Measurements from ENCODE around the gene MEIOSIN.

Gene MEIOSIN

DNA sequence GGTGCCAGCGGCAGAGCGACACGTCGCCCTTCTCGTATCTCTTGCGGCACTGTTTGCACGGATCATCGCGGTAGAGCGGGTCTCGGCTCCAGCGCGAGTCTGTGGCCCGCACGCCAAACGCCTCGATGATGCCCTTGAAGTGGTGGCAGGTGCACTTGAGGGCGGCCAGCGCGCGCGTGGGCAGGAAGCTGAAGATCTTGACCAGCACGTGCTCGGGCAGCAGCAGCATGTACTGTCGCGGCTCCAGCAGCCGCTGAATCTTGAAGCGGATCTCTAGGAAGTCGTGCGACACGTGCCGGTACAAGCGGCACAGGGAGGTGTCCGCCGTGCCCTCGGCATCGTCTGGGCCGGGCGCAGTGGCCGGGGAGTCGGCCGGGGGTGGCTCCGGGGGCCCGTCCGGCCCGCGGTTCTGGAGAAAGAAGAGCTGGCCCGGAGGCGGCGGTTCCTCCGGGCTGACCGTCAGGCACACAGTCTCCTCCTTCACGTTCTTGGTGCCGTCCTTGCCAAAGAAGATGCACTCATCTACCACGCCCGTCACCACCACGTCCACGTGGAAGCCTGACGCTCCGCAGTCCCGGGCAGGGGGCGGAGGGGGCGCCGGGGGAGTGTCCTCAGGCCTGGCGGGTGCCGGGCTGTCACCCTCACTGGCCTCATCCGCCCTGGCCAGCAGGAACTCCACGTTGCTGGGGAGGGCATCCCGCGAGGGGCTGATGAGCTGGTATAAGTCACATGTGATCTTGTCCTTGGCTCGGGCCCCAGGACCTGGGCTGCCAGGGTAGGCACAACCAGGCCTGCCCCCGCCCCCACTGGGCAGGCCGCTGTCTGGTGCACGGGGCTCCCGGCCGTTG, 21.2 kb upstream of the MEIOSIN start:
- peaks cover 37% of the 10 kb centered on the region for H3K4me1 ChIP-seq (ENCODE audit: control insufficient read depth, low read length)
- no peaks in the 10 kb centered on the region for H4K20me1 ChIP-seq (ENCODE audit: control insufficient read depth, insufficient read depth, low read depth, low read length)
- no peak overlapping the region for H3K4me2 ChIP-seq (ENCODE audit: low read length)
- TF ChIP-seq EZH2phosphoT487 (IDR thresholded peaks at IDR 0.05; ENCODE audit: borderline replicate concordance, low read length): no peak
- TF ChIP-seq, protein P1, sequence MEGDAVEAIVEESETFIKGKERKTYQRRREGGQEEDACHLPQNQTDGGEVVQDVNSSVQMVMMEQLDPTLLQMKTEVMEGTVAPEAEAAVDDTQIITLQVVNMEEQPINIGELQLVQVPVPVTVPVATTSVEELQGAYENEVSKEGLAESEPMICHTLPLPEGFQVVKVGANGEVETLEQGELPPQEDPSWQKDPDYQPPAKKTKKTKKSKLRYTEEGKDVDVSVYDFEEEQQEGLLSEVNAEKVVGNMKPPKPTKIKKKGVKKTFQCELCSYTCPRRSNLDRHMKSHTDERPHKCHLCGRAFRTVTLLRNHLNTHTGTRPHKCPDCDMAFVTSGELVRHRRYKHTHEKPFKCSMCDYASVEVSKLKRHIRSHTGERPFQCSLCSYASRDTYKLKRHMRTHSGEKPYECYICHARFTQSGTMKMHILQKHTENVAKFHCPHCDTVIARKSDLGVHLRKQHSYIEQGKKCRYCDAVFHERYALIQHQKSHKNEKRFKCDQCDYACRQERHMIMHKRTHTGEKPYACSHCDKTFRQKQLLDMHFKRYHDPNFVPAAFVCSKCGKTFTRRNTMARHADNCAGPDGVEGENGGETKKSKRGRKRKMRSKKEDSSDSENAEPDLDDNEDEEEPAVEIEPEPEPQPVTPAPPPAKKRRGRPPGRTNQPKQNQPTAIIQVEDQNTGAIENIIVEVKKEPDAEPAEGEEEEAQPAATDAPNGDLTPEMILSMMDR (IDR thresholded peaks at IDR 0.05; ENCODE audit: low read depth, low read length, poor library complexity, severe bottlenecking): no peak
- H3K36me3 ChIP-seq (ENCODE audit: control insufficient read depth, low read length): peaks cover 29% of the 10 kb centered on the region
- no peak overlapping the region for H3K4me3 ChIP-seq (ENCODE audit: low read length)
- peaks cover 22% of the 10 kb centered on the region for H3F3A ChIP-seq (ENCODE audit: control insufficient read depth, insufficient read depth)
- no peaks in the 10 kb centered on the region for H3K9me3 ChIP-seq (ENCODE audit: control insufficient read depth, insufficient read depth, low read length)
- H3K9me2 ChIP-seq (replicated peaks; ENCODE audit: control insufficient read depth, low read length): no peaks in the 10 kb centered on the region
- no peaks in the 10 kb centered on the region for H3K27me3 ChIP-seq (ENCODE audit: control insufficient read depth, low read length)
- H3K27ac ChIP-seq (ENCODE audit: low read depth, low read length): no peak overlapping the region
- H3K79me2 ChIP-seq (ENCODE audit: control insufficient read depth, low read length): peaks cover 66% of the 10 kb centered on the region

DNA sequence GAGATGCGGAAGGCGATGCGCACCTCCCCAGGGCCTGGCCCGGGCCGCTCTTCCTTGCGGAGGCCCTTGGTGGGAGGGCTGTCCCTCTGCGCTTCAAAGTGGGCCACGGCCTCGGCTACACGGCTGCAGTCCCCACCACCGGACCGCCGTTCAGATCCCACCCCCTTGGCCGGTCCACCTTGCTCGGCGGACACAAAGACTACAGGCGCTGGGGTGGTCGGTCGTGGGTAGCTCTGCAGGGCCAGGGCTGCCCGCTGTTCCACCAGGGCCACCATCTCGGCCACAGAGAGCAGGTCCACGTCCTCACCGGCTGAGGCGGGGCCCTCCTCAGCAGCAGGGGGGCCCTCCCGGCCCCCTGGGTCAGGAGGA, 20.6 kb upstream of the MEIOSIN start:
- H3K4me2 ChIP-seq (ENCODE audit: low read length): no peak overlapping the region
- H3K4me3 ChIP-seq (ENCODE audit: low read length): no peak overlapping the region
- no peak for TF ChIP-seq EZH2phosphoT487 (IDR thresholded peaks at IDR 0.05; ENCODE audit: borderline replicate concordance, low read length)
- TF ChIP-seq, protein P1 (IDR thresholded peaks at IDR 0.05; ENCODE audit: low read depth, low read length, poor library complexity, severe bottlenecking): no peak
- H3K9me3 ChIP-seq (ENCODE audit: control insufficient read depth, insufficient read depth, low read length): no peaks in the 10 kb centered on the region
- no peaks in the 10 kb centered on the region for H4K20me1 ChIP-seq (ENCODE audit: control insufficient read depth, insufficient read depth, low read depth, low read length)
- peaks cover 32% of the 10 kb centered on the region for H3K4me1 ChIP-seq (ENCODE audit: control insufficient read depth, low read length)
- H3K79me2 ChIP-seq (ENCODE audit: control insufficient read depth, low read length): peaks cover 66% of the 10 kb centered on the region
- peaks cover 30% of the 10 kb centered on the region for H3K36me3 ChIP-seq (ENCODE audit: control insufficient read depth, low read length)
- H3K27me3 ChIP-seq (ENCODE audit: control insufficient read depth, low read length): no peaks in the 10 kb centered on the region
- no peak overlapping the region for H3K27ac ChIP-seq (ENCODE audit: low read depth, low read length)
- H3F3A ChIP-seq (ENCODE audit: control insufficient read depth, insufficient read depth): peaks cover 16% of the 10 kb centered on the region
- H3K9me2 ChIP-seq (replicated peaks; ENCODE audit: control insufficient read depth, low read length): no peaks in the 10 kb centered on the region

DNA sequence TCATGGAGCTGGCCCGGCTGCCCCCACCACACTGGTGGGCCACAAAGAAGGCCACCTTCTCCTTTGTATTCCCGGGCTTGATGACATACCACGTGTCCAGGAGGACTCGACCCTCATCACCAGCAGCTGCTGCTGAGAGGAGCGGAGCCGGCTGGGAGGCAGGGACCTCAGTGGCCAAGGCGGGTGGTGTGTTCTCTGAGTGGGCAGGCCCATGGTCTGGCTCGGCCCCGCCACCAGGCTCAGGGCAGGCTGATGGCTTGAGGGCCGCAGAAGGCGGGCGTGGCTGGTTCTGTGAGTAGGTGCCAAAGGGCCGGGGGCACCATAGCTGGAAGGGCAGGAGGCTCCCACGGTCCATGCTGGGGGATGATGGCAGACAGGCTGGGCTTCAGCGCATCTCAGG, 20.1 kb upstream of the MEIOSIN start:
- Histone ChIP-seq H3K79me2 (ENCODE audit: control insufficient read depth, low read length) (peaks cover 70% of the 10 kb centered on the region), H3K27me3 (ENCODE audit: control insufficient read depth, low read length) (no peaks in the 10 kb centered on the region), H3K4me2 (ENCODE audit: low read length) (no peak overlapping the region), H3K9me2 (replicated peaks; ENCODE audit: control insufficient read depth, low read length) (no peaks in the 10 kb centered on the region), H4K20me1 (ENCODE audit: control insufficient read depth, insufficient read depth, low read depth, low read length) (no peaks in the 10 kb centered on the region), H3K36me3 (ENCODE audit: control insufficient read depth, low read length) (peaks cover 33% of the 10 kb centered on the region), H3K9me3 (ENCODE audit: control insufficient read depth, insufficient read depth, low read length) (no peaks in the 10 kb centered on the region), H3K4me3 (ENCODE audit: low read length) (no peak overlapping the region), H3K4me1 (ENCODE audit: control insufficient read depth, low read length) (peaks cover 34% of the 10 kb centered on the region), H3F3A (ENCODE audit: control insufficient read depth, insufficient read depth) (peaks cover 15% of the 10 kb centered on the region), H3K27ac (ENCODE audit: low read depth, low read length) (no peak overlapping the region)
- TF ChIP-seq EZH2phosphoT487 (IDR thresholded peaks at IDR 0.05; ENCODE audit: borderline replicate concordance, low read length): no peak
- TF ChIP-seq, protein P1 (IDR thresholded peaks at IDR 0.05; ENCODE audit: low read depth, low read length, poor library complexity, severe bottlenecking): no peak
